Heart left ventricle (tissue), 13 donors: Measurements from ENCODE around the gene CDV3.

Experiments used
- CTCF ChIP-seq, 12 donors: fragments of 200-600 bp; sonication (generic) in 4 of 12; IDR thresholded peaks; one replicate each; pipeline versions ENCODE4 v1.5.0 to v1.8.0; 2018 to 2022; ENCODE audit warnings: antibody characterized with exemption in 12 of 12, mild to moderate bottlenecking in 5 of 12
- POLR2A ChIP-seq, 2 donors: fragments of 450-650 bp; IDR thresholded peaks; one replicate each; pipeline ENCODE4 v1.6.1; 2017; ENCODE audit warnings: antibody characterized with exemption in 2 of 2, mild to moderate bottlenecking in 2 of 2, moderate library complexity in 2 of 2
- donor health status: ischemic (EF 13 %, LVEDD 7.1; RV severe dilation, severe dysfunction).
- donor health status: DM: no; HTN: yes; CAD: no.
- donor health status: DM: no; HTN: no; CAD: no.
- donor health status: ischemic (EF 25% LVEDD 6.9; RV normal size, moderate dysfunction).
- donor health status: ischemic (EF 25% LVEDD 5.7; RV mildly dilated, moderate dysfunction).
- donor health status: ischemic (EF 35%, LVEDD 5.7; RV mildly dilated, moderate dysfunction).
- donor health status: nonischemic (EF 11% LVEDD 7.7; RV severe dilation, severe dysfunction).
- donor health status: DM: yes; HTN: yes; CAD: no.
- donor health status: PGD.
- donor health status: ischemic (EF 29% LVEDD 5.4; RV normal size, mild dysfunction).
- donor health status: nonischemic (EF 23%, LVEDD 6.1; RV moderate dilation, normal function).

GRCh38 chr3:133588784-133589465 lies 15.4 kb downstream of the CDV3 start:
- TF ChIP-seq CTCF (IDR thresholded peaks at IDR 0.05), result no peak
- TF ChIP-seq POLR2A (IDR thresholded peaks at IDR 0.05), result no peak
